Fibroblast of lung (primary cell): Measurements from ENCODE around the gene CASQ2. TPM values are rescaled to one million over a fixed set of nuclear protein-coding genes. Genes with fewer than 3 reads are reported as not detected.

Experiments used
- DNase-seq, 2 donors: peaks; one replicate each; pipeline versions ENCODE4 v3.0.0 to v3.0.0-alpha.2; 2010; ENCODE audit warnings: low read depth in 2 of 2
- H2AFZ ChIP-seq: 2 replicates; pipeline ENCODE4 v1.5.1; 2012; ENCODE audit warnings: low read length, control low read depth, inconsistent platforms
- H3K27ac ChIP-seq: 2 replicates; pipeline ENCODE4 v1.5.1; 2011; ENCODE audit warnings: low read length, control low read depth; ENCODE audit not compliant: insufficient read depth
- H3K27me3 ChIP-seq: 2 replicates; pipeline ENCODE4 v1.5.1; 2011; ENCODE audit warnings: mild to moderate bottlenecking, low read length; ENCODE audit not compliant: control insufficient read depth, insufficient read depth
- H3K36me3 ChIP-seq: 2 replicates; pipeline ENCODE4 v1.5.1; 2011; ENCODE audit warnings: low read length; ENCODE audit not compliant: control insufficient read depth, insufficient read depth
- H3K4me1 ChIP-seq: 2 replicates; pipeline ENCODE4 v1.5.1; 2011; ENCODE audit warnings: low read length; ENCODE audit not compliant: control insufficient read depth, insufficient read depth; ENCODE audit errors: extremely low read depth
- H3K4me2 ChIP-seq: 2 replicates; pipeline ENCODE4 v1.5.1; 2011; ENCODE audit warnings: low read length, control low read depth; ENCODE audit not compliant: insufficient read depth; ENCODE audit errors: extremely low read depth
- H3K4me3 ChIP-seq, 4 experiments: fragments of 200-600 bp in 1 of 4; sonication (generic) in 1 of 4; replicated peaks in 1 of 4; 2 replicates each; pipeline ENCODE4 v1.5.1; 2011 to 2016; ENCODE audit warnings: low read length in 4 of 4, low read depth in 3 of 4, mild to moderate bottlenecking in 3 of 4, control low read depth in 2 of 4, inconsistent platforms in 1 of 4, mixed read lengths in 1 of 4; ENCODE audit not compliant: insufficient read depth in 1 of 4; ENCODE audit errors: control extremely low read depth in 1 of 4
- H3K79me2 ChIP-seq: 2 replicates; pipeline ENCODE4 v1.5.1; 2012; ENCODE audit warnings: mild to moderate bottlenecking, low read length, inconsistent platforms; ENCODE audit not compliant: control insufficient read depth, insufficient read depth
- H3K9ac ChIP-seq: 2 replicates; pipeline ENCODE4 v1.5.1; 2011; ENCODE audit warnings: mild to moderate bottlenecking, low read length, control low read depth; ENCODE audit not compliant: insufficient read depth
- H3K9me3 ChIP-seq: 2 replicates; pipeline ENCODE4 v1.5.1; 2012; ENCODE audit warnings: low read depth, low read length; ENCODE audit not compliant: control insufficient read depth, insufficient read depth
- H4K20me1 ChIP-seq: 2 replicates; pipeline ENCODE4 v1.5.1; 2011; ENCODE audit warnings: low read length; ENCODE audit not compliant: control insufficient read depth, insufficient read depth; ENCODE audit errors: extremely low read depth
- EZH2 ChIP-seq: IDR thresholded peaks from 2 replicates; pipeline ENCODE4 v1.5.1; 2012; ENCODE audit warnings: low read length, control low read depth, mild to moderate bottlenecking; ENCODE audit errors: missing control alignments
- polyA plus RNA-seq, 2 donors: library from polyadenylated mRNA; depleted of rRNA in 1 of 2; stranded (reverse) in 1 of 2; unstranded in 1 of 2; fragments of >200 nt; gene quantifications; 2 replicates each; pipeline ENCODE4 v1.2.1, GENCODE V29; 2011 to 2012; ENCODE audit warnings: missing spikeins in 1 of 2
- total RNA-seq: library from RNA; depleted of rRNA; stranded (reverse); fragments of >200 nt; gene quantifications from 2 replicates; pipeline ENCODE4 v1.2.1, GENCODE V29; 2014
- TF ChIP-seq, protein P1 (sequence below), 2 donors: IDR thresholded peaks in 1 of 2; conservative IDR thresholded peaks in 1 of 2; 1 replicate in 1 of 2; 2 replicates in 1 of 2; pipeline ENCODE4 v1.5.1; 2011 to 2012; ENCODE audit warnings: low read length in 2 of 2, control low read depth in 1 of 2, inconsistent platforms in 1 of 2, low read depth in 1 of 2, mild to moderate bottlenecking in 1 of 2

CASQ2 gene
- total and polyA plus RNA-seq, 2 donors (not counting 1 experiment from before 2014, with no cell fraction given), result 0.03 TPM; not detected in 1

DNA sequence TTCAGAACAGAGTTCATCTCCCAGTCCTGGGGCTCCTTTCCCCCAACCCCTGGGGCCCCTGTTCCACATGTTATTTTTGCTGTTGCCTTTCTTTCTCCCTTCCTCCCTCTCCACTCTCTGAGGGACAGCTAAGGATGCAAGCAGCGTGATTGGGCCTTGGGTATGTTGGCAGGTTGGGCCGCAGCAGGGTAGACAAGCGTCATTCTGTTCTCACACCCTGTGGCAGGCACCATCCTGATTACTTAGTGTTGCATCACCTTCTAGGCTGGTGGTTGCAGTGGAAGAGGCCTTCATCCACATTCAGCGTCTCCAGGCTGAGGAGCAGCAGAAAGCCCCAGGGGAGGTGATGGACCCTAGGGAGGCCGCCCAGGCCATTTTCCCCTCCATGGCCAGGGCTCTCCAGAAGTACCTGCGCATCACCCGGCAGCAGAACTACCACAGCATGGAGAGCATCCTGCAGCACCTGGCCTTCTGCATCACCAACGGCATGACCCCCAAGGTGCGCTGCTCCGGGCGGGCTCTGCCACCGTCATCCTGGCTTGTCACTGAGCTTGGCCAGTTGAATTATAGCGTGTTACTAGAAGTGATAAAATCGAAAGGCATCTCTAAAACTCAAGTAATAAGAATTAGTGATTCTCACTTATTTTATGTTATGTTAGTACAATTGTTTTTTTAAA, 83.3 kb downstream of the CASQ2 start:
- DNase-seq, result no peak
- H2AFZ ChIP-seq, result no peak overlapping the region
- H3K79me2 ChIP-seq, result no peaks in the 10 kb centered on the region
- H3K4me3 ChIP-seq, result no peak overlapping the region
- H3K4me2 ChIP-seq, result no peak overlapping the region
- peaks cover 2% of the 10 kb centered on the region for H3K36me3 ChIP-seq
- no peaks in the 10 kb centered on the region for H3K27me3 ChIP-seq
- H4K20me1 ChIP-seq, result no peaks in the 10 kb centered on the region
- H3K9ac ChIP-seq, result no peak overlapping the region
- H3K9me3 ChIP-seq, result no peaks in the 10 kb centered on the region
- no peak overlapping the region for H3K27ac ChIP-seq
- TF ChIP-seq EZH2, result no peak
- TF ChIP-seq, protein P1, sequence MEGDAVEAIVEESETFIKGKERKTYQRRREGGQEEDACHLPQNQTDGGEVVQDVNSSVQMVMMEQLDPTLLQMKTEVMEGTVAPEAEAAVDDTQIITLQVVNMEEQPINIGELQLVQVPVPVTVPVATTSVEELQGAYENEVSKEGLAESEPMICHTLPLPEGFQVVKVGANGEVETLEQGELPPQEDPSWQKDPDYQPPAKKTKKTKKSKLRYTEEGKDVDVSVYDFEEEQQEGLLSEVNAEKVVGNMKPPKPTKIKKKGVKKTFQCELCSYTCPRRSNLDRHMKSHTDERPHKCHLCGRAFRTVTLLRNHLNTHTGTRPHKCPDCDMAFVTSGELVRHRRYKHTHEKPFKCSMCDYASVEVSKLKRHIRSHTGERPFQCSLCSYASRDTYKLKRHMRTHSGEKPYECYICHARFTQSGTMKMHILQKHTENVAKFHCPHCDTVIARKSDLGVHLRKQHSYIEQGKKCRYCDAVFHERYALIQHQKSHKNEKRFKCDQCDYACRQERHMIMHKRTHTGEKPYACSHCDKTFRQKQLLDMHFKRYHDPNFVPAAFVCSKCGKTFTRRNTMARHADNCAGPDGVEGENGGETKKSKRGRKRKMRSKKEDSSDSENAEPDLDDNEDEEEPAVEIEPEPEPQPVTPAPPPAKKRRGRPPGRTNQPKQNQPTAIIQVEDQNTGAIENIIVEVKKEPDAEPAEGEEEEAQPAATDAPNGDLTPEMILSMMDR (conservative IDR thresholded peaks at IDR 0.05 in 1 of 2, IDR thresholded peaks at IDR 0.05 in 1 of 2; ENCODE audit: low read depth in 1 of 2, low read length in 2 of 2), result no peak
- no peaks in the 10 kb centered on the region for H3K4me1 ChIP-seq

DNA sequence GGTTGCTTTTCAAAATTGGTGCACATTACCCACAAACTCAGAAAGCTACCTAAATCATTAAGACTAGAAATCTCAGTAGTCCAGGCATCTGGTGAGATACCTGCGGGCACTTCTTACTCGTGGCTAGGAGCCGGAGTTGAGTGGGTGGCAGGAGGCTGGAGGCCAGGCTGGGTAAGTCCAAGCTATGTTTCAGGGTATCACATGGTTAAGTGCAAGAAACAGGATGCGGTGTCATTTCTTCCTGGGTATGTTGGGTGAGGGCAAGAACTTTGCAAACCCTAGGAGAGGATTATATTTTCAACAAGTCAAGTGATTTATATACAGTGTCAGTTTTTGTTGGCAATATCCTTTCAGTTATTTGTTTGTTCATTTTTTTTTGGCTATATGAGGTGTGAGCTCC, 85.7 kb downstream of the CASQ2 start:
- DNase-seq, result no peak
- H3K36me3 ChIP-seq, result peaks cover 2% of the 10 kb centered on the region
- H3K27me3 ChIP-seq, result no peaks in the 10 kb centered on the region

DNA sequence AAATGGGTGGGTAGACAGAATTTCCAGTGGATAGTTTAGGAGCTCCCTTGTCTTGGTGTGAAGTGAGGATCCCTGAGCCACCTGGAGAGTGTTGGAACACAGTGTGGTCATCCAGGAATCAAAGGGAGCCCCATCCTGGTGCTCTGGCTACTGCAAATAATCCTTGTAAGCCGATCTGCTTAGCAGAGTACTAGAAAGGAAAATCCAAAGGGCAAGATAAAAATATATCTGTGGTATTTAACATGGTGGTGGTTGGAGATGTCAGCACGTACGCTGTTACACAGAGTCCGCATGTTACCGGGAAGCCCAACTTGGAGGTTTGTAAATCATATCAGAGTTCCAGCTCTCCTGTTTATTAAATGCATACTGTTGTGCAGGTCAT, 87.8 kb downstream of the CASQ2 start:
- H3K4me2 ChIP-seq, result no peak overlapping the region
- H3K27ac ChIP-seq, result no peak overlapping the region
- H3K79me2 ChIP-seq, result no peaks in the 10 kb centered on the region
- no peaks in the 10 kb centered on the region for H4K20me1 ChIP-seq
- no peak overlapping the region for H3K9ac ChIP-seq
- peaks cover 3% of the 10 kb centered on the region for H3K4me1 ChIP-seq
- peaks cover 2% of the 10 kb centered on the region for H3K36me3 ChIP-seq
- DNase-seq, result no peak
- TF ChIP-seq, protein P1 (conservative IDR thresholded peaks at IDR 0.05 in 1 of 2, IDR thresholded peaks at IDR 0.05 in 1 of 2; ENCODE audit: low read depth in 1 of 2, low read length in 2 of 2), result no peak
- no peak for TF ChIP-seq EZH2
- no peaks in the 10 kb centered on the region for H3K27me3 ChIP-seq
- no peak overlapping the region for H3K4me3 ChIP-seq
- H2AFZ ChIP-seq, result no peak overlapping the region
- no peaks in the 10 kb centered on the region for H3K9me3 ChIP-seq

More for the DNA sequence above, 85.7 kb downstream of the CASQ2 start:
- Histone ChIP-seq H4K20me1 (no peaks in the 10 kb centered on the region), H3K4me2 (no peak overlapping the region), H3K9ac (no peak overlapping the region), H3K79me2 (no peaks in the 10 kb centered on the region), H3K9me3 (no peaks in the 10 kb centered on the region), H2AFZ (no peak overlapping the region), H3K27ac (no peak overlapping the region), H3K4me3 (no peak overlapping the region), H3K4me1 (peaks cover 3% of the 10 kb centered on the region)
- TF ChIP-seq, protein P1 (conservative IDR thresholded peaks at IDR 0.05 in 1 of 2, IDR thresholded peaks at IDR 0.05 in 1 of 2; ENCODE audit: low read depth in 1 of 2, low read length in 2 of 2), result no peak
- TF ChIP-seq EZH2, result no peak
